LNCAP (cell line): ENCODE data around the gene NMUR1.
A peak's percentile ranks its signal among the peaks of the same experiment; 100 is the strongest.

ENCODE experiments used
- TF ChIP-seq, protein P1 (sequence below): fragments of 450-650 bp; IDR thresholded peaks from 2 replicates; pipeline ENCODE4 v1.5.1; 2017; ENCODE audit warnings: mild to moderate bottlenecking

The NMUR1 gene, protein sequence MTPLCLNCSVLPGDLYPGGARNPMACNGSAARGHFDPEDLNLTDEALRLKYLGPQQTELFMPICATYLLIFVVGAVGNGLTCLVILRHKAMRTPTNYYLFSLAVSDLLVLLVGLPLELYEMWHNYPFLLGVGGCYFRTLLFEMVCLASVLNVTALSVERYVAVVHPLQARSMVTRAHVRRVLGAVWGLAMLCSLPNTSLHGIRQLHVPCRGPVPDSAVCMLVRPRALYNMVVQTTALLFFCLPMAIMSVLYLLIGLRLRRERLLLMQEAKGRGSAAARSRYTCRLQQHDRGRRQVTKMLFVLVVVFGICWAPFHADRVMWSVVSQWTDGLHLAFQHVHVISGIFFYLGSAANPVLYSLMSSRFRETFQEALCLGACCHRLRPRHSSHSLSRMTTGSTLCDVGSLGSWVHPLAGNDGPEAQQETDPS

GRCh38 chr2:231530099-231531011, at the start of gene NMUR1:
Gene NMUR1, minus strand, starts transcription at chr2:231530445. Its CDS starts 84 bp downstream, at chr2:231530361.
- TF ChIP-seq, protein P1, sequence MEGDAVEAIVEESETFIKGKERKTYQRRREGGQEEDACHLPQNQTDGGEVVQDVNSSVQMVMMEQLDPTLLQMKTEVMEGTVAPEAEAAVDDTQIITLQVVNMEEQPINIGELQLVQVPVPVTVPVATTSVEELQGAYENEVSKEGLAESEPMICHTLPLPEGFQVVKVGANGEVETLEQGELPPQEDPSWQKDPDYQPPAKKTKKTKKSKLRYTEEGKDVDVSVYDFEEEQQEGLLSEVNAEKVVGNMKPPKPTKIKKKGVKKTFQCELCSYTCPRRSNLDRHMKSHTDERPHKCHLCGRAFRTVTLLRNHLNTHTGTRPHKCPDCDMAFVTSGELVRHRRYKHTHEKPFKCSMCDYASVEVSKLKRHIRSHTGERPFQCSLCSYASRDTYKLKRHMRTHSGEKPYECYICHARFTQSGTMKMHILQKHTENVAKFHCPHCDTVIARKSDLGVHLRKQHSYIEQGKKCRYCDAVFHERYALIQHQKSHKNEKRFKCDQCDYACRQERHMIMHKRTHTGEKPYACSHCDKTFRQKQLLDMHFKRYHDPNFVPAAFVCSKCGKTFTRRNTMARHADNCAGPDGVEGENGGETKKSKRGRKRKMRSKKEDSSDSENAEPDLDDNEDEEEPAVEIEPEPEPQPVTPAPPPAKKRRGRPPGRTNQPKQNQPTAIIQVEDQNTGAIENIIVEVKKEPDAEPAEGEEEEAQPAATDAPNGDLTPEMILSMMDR: peak; percentile 65

DNA sequence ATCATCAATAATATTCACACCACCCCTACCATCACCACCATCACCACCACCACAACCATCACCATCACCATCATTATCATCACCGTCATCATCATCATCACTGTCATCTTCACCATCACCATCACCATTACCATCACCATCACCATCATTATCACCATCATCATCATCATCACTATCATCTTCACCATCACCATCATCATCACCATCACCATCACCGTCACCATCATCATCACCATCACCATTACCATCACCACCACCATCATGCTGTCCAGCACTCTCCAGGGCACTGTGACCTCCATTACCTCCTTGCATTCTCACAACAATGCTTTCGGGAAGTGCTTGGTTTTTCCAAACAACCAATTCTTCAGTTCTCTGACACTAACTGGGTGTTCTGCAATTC, 49.3 kb upstream of the NMUR1 start:
- TF ChIP-seq, protein P1: no peak

DNA sequence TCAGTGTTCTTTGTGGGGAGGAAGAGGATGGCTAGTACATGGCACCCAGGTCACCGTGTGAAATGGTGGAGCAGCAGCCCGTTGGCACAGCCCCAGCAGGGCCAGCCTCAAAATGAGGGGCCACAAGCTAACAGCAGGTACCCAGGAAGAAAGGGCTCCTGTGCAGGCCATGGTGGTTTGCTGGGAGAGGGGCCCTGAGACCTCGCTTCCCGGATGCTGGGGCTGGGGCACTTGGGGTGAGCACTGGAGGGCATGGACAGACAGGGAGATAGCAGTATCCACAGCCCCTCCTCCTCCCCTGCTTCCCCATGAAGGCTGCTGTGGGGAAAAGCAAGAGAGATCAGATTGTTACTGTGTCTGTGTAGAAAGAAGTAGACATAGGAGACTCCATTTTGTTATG, 46.2 kb upstream of the NMUR1 start:
- TF ChIP-seq, protein P1: no peak

GRCh38 chr2:231575612-231576256, 45.5 kb upstream of the NMUR1 start:
- TF ChIP-seq, protein P1: no peak

DNA sequence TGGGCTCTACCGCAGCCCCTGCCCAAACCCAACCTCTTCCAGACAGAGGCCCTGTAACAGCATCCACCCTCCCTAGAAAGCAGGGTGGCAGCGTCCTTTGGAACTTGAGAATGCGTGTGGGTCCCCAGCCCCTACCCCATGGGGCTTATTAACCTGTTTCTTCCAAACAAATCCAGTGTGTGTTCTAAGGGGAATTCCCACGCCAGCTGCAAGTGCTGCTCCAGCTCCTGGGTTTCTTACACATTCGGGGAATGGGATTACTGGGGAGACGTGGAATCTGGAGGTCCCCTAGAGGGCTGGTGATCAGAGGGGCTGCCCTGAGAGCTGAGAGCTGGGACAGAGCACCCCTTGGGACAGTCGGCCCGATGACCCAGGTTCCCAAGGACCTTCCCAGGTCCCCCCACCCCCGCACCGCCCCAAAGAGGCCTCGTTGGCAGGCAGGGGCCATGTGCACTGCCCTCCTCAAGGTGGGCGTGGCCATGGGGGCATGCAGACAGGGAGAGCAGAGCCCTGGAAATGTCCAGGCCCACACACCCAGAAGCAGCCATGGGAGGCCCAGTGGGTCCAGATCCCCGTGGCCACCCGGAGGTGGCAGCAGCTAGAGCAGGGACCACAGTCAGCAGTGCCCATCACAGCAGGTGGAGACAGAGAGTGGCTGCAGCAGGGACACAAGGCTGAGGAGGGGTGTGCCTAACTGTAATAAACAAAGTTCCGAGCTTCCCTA, 43.6 kb upstream of the NMUR1 start:
- TF ChIP-seq, protein P1: no peak

- TF ChIP-seq, protein P1: no peak
Observed at GRCh38 chr2:231573096-231573495, 42.9 kb upstream of the NMUR1 start.
